SU-DHL-6 (cell line): ENCODE results near the gene SEMA4C.

ENCODE experiments used
- H2AFZ ChIP-seq: fragments of 200-600 bp; sonication (generic); 2 replicates; pipeline ENCODE4 v1.6.1; 2014; ENCODE audit warnings: low read depth, mild to moderate bottlenecking, moderate library complexity, mixed read lengths, antibody characterized with exemption, low read length; ENCODE audit not compliant: severe bottlenecking
- H3F3A ChIP-seq: fragments of 200-600 bp; shearing (Covaris generic); 2 replicates; pipeline ENCODE4 v1.6.0; 2016; ENCODE audit warnings: antibody characterized with exemption, mild to moderate bottlenecking; ENCODE audit not compliant: insufficient read depth
- H3K27ac ChIP-seq: fragments of 200-600 bp; sonication (generic); 2 replicates; pipeline ENCODE4 v1.5.1; 2016; ENCODE audit warnings: low read depth, mild to moderate bottlenecking, low read length, moderate library complexity, mixed read lengths
- H3K27me3 ChIP-seq: fragments of 200-600 bp; sonication (generic), shearing (Covaris generic); 2 replicates; pipeline ENCODE4 v1.6.0; 2014; ENCODE audit warnings: mild to moderate bottlenecking, low read length
- H3K36me3 ChIP-seq: fragments of 200-600 bp; sonication (generic); 2 replicates; pipeline ENCODE4 v1.6.1; 2014; ENCODE audit warnings: mild to moderate bottlenecking, low read length, mixed read lengths
- H3K4me2 ChIP-seq: fragments of 300-600, 200-600 bp; shearing (Covaris generic), sonication (generic); 2 replicates; pipeline ENCODE4 v1.6.0; 2014; ENCODE audit warnings: low read length, low read depth, mild to moderate bottlenecking; ENCODE audit not compliant: poor library complexity, severe bottlenecking
- H3K4me3 ChIP-seq: fragments of 200-600 bp; sonication (generic); 2 replicates; pipeline ENCODE4 v1.5.1; 2014; ENCODE audit warnings: antibody characterized with exemption, low read length, mild to moderate bottlenecking, mixed read lengths; ENCODE audit not compliant: insufficient read depth, poor library complexity, severe bottlenecking
- H3K79me2 ChIP-seq: fragments of 200-600 bp; sonication (generic); 2 replicates; pipeline ENCODE4 v1.6.1; 2014; ENCODE audit warnings: mild to moderate bottlenecking, low read length, moderate library complexity; ENCODE audit not compliant: insufficient read depth
- H3K9ac ChIP-seq: fragments of 200-600 bp; sonication (generic); 2 replicates; pipeline ENCODE4 v1.7.0; 2014; ENCODE audit warnings: mild to moderate bottlenecking, low read length
- H3K9me2 ChIP-seq: fragments of 200-600 bp; sonication (generic); replicated peaks from 2 replicates; pipeline ENCODE4 v1.6.1; 2014; ENCODE audit warnings: low read length; ENCODE audit not compliant: insufficient read depth
- H3K9me3 ChIP-seq: fragments of 200-600 bp; sonication (generic); 2 replicates; pipeline ENCODE4 v1.6.1; 2014; ENCODE audit warnings: low read length, mixed read lengths; ENCODE audit not compliant: insufficient read depth
- H4K20me1 ChIP-seq: fragments of 200-600 bp; sonication (generic); 2 replicates; pipeline ENCODE4 v1.6.1; 2014; ENCODE audit warnings: low read depth, mild to moderate bottlenecking, antibody characterized with exemption, low read length, moderate library complexity, mixed read lengths
- EZH2phosphoT487 ChIP-seq: fragments of 200-600 bp; sonication (generic), shearing (Covaris generic); conservative IDR thresholded peaks from 2 replicates; pipeline ENCODE4 v1.6.1; 2018; ENCODE audit warnings: mild to moderate bottlenecking, antibody characterized with exemption, low read length, moderate library complexity, mixed read lengths
- TF ChIP-seq, protein P1 (sequence below): fragments of 200-600 bp; sonication (generic); IDR thresholded peaks from one replicate; pipeline ENCODE4 v1.5.1; 2017; ENCODE audit warnings: antibody characterized with exemption, mild to moderate bottlenecking, low read length, moderate library complexity; ENCODE audit not compliant: insufficient read depth, poor library complexity, severe bottlenecking

SEMA4C gene

DNA sequence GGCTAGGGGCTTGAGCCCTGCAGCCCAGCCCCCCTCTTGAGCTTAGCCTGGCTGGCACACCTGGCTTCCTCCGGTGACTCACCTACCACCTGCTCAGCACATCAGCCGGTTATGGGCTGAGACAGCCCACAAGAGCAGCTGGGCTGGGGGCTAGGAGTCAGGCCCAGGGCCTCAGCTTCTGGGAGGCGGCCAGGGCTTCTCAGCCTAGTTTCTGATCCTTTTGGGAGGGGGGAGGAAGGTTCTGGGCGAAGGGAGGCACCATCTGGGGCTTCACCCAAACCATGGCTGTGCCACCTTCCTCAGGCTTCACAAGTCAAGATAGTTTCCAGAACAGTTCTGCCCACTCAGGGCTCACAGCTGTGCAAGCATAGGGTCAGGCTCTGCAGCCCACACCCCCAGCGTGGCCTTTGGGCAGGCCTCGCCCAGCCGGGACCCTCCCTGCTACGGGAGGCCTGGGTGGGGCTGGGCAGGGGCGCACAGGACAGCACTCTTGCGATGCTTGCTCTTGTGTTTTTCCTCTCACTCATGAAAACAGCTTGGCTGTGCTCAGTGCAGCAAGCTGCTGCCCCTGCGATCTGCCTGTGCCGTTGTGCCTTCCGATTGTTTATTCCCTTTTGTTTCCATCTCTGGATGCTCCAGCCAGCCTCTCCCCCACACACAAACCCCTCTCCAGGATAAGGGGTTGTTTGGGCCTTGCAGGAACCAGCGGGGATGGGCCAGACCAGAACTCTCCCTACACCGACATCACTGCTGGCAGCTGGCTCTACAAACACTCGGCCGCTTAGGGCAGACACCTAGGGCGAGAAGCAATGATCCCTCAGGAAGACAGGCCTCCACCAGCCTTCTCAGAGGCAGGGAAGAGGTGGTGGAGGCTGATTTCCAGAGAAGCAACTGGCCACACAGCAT, 26.1 kb upstream of the SEMA4C start:
- H3K36me3 ChIP-seq: no peaks in the 10 kb centered on the region
- H3K27ac ChIP-seq: no peak overlapping the region
- no peak overlapping the region for H3K9ac ChIP-seq
- no peak for TF ChIP-seq EZH2phosphoT487
- TF ChIP-seq, protein P1, sequence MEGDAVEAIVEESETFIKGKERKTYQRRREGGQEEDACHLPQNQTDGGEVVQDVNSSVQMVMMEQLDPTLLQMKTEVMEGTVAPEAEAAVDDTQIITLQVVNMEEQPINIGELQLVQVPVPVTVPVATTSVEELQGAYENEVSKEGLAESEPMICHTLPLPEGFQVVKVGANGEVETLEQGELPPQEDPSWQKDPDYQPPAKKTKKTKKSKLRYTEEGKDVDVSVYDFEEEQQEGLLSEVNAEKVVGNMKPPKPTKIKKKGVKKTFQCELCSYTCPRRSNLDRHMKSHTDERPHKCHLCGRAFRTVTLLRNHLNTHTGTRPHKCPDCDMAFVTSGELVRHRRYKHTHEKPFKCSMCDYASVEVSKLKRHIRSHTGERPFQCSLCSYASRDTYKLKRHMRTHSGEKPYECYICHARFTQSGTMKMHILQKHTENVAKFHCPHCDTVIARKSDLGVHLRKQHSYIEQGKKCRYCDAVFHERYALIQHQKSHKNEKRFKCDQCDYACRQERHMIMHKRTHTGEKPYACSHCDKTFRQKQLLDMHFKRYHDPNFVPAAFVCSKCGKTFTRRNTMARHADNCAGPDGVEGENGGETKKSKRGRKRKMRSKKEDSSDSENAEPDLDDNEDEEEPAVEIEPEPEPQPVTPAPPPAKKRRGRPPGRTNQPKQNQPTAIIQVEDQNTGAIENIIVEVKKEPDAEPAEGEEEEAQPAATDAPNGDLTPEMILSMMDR: no peak
- no peaks in the 10 kb centered on the region for H4K20me1 ChIP-seq
- no peak overlapping the region for H3K4me2 ChIP-seq
- no peaks in the 10 kb centered on the region for H3K9me2 ChIP-seq
- no peak overlapping the region for H3K4me3 ChIP-seq
- no peaks in the 10 kb centered on the region for H3F3A ChIP-seq
- no peaks in the 10 kb centered on the region for H3K9me3 ChIP-seq
- no peak overlapping the region for H2AFZ ChIP-seq
- no peaks in the 10 kb centered on the region for H3K27me3 ChIP-seq
- no peaks in the 10 kb centered on the region for H3K79me2 ChIP-seq

GRCh38 chr2:96895032-96895745, 25.3 kb upstream of the SEMA4C start:
- Histone ChIP-seq H3F3A (no peaks in the 10 kb centered on the region), H3K79me2 (no peaks in the 10 kb centered on the region), H4K20me1 (no peaks in the 10 kb centered on the region), H2AFZ (no peak overlapping the region), H3K9me3 (no peaks in the 10 kb centered on the region), H3K4me3 (no peak overlapping the region), H3K4me2 (no peak overlapping the region), H3K36me3 (no peaks in the 10 kb centered on the region), H3K9ac (no peak overlapping the region), H3K9me2 (no peaks in the 10 kb centered on the region), H3K27ac (no peak overlapping the region), H3K27me3 (no peaks in the 10 kb centered on the region)
- no peak for TF ChIP-seq EZH2phosphoT487
- TF ChIP-seq, protein P1: no peak

DNA sequence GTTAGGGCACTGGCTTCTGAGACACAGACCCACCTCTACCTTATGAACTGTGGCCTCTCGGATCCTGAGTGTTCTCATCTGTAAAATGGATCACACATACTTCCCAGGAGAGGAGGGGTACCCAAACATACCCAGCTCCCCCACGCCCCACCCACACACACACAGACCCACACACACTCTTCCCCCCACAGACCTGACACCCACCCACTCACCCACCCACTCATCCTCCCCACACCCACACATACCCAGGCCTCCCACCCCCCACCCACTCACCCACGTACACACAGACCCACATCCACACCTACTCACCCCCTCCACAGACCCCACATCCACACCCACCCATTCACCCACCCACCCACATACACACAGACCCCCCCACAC, 24.3 kb upstream of the SEMA4C start:
- no peak overlapping the region for H3K27ac ChIP-seq
- no peak overlapping the region for H3K9ac ChIP-seq
- H2AFZ ChIP-seq: no peak overlapping the region

More for the DNA sequence above, 24.3 kb upstream of the SEMA4C start:
- H3K4me3 ChIP-seq: no peak overlapping the region
- no peaks in the 10 kb centered on the region for H3K27me3 ChIP-seq
- TF ChIP-seq, protein P1: no peak
- no peak for TF ChIP-seq EZH2phosphoT487
- H3F3A ChIP-seq: no peaks in the 10 kb centered on the region
- H3K4me2 ChIP-seq: no peak overlapping the region
- H3K79me2 ChIP-seq: no peaks in the 10 kb centered on the region
- H3K9me3 ChIP-seq: no peaks in the 10 kb centered on the region
- no peaks in the 10 kb centered on the region for H4K20me1 ChIP-seq
- H3K36me3 ChIP-seq: no peaks in the 10 kb centered on the region
- no peaks in the 10 kb centered on the region for H3K9me2 ChIP-seq
